Measurements from ENCODE around the gene RBM10. TPM values are rescaled to one million over a fixed set of nuclear protein-coding genes. Genes with fewer than 3 reads are reported as not detected.

The RBM10 gene
- total and polyA plus RNA-seq, 9 of the 15 experiments (the other 6 are each of a cell fraction or from before 2014, with no cell fraction given): 1.1 to 61.7 (median 31.5) TPM

DNA sequence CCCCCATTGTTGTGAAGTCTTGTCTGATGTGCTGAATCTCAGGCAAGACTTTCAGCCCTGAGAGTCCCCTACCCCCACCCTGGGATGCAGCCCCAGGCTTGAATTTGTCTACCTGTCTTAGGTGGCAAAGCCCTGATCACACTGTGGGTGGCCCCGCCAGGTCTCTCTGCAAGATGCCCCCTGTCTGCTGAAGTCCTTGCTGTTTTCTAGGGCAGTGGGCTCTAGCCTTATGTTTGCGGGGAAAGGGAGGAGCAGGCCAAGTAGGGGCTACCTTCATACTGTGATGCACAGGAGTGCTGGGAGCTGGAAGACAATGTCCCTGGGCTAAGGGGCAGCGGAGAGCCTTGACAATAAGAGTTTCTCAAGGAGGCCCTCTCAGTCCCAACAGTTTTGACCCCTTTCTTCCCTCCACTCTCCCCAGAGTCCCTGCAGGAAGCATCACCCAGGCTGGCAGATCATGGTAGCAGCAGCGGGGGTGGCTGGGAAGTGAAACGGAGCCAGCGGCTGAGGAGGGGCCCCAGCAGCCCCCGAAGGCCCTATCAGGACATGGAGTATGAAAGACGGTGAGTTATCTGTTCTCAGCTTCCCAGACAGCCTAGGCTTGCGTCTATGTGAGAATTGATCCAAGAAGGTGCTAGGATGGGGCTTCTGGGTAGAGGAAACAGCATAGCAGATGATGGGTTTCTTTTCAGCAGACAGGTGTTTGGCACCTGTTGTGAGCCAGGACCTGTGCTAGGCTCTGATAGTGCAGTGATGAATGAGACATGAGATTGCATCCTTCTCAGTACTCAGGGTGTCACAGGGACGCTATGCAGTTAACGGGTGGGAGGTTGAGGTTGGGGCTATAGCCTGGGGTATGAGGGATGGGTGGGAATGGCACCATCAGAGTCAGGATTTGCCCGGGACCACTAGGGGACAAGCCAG, 2.2 kb downstream of the RBM10 start:
- ATAC-seq: no peak
- no peak overlapping the region for H3K27ac ChIP-seq (ENCODE audit: extremely low read depth, low read depth, low read length)
- intact Hi-C loops (cut with micrococcal nuclease) (no loop called here), in situ Hi-C loops (cut with MboI) (no loop called here)
- no peaks in the 10 kb centered on the region for H3K27me3 ChIP-seq (ENCODE audit: control insufficient read depth in 2 of 2, insufficient read depth in 2 of 2, low read length in 2 of 2)
- peaks cover 9% of the 10 kb centered on the region for H4K20me1 ChIP-seq (replicated peaks; ENCODE audit: control insufficient read depth, insufficient read depth, low read length)
- POLR2A ChIA-PET: interaction anchor here (0.7 to 1.3 kb wide), 2 partner anchors 18 to 25 kb away, joined by 3 read pairs; no protein-coding TSS in a partner anchor
- H3K79me2 ChIP-seq (ENCODE audit: control insufficient read depth, insufficient read depth, low read length): peaks cover 90% of the 10 kb centered on the region
- H2AFZ ChIP-seq (ENCODE audit: low read depth, low read length): no peak overlapping the region
- peaks cover 8 to 16% of the 10 kb centered on the region in 2 experiments; a peak in 3 of 5 replicates for H3K4me1 ChIP-seq (replicated peaks in 1 of 2; ENCODE audit: control insufficient read depth in 2 of 2, insufficient read depth in 2 of 2, low read length in 2 of 2)
- FAIRE-seq: no peak
- no TSS peak for BruUV-seq (replicated peaks)
- H3K9me1 ChIP-seq (ENCODE audit: control insufficient read depth, insufficient read depth, low read length): peaks cover 5% of the 10 kb centered on the region
- peak overlapping the region; percentile 91; the same call in 1 of the 2 replicates for H3K4me3 ChIP-seq
- CTCF ChIA-PET (ENCODE audit: low intra/inter-chr PET ratio): no interaction called here
- peaks cover 57% of the 10 kb centered on the region for H3K36me3 ChIP-seq (ENCODE audit: control insufficient read depth, insufficient read depth, low read length)
- H3K9ac ChIP-seq (ENCODE audit: insufficient read depth in 1 of 2, low read depth in 2 of 2, low read length in 2 of 2): peak overlapping the region in 1 of 2 experiments; percentile 99; a peak in 2 of 4 replicates
- DNase-seq (ENCODE audit: extremely low read depth in 1 of 4, low spot score in 3 of 4): no peak
- TF ChIP-seq RBFOX2 (IDR thresholded peaks at IDR 0.05; ENCODE audit: low read depth, low read length) (peak; percentile 37), CHD4 (IDR thresholded peaks at IDR 0.05; ENCODE audit: insufficient read depth, insufficient replicate concordance, low read depth, low read length, poor library complexity, severe bottlenecking) (no peak), POLR2G (IDR thresholded peaks at IDR 0.05; ENCODE audit: low read depth, low read length) (0 out of 2 replicates have a peak, but pooled peaks have one; percentile 3), CBFA2T3 (IDR thresholded peaks at IDR 0.05) (no peak), SIRT6 (IDR thresholded peaks at IDR 0.05; ENCODE audit: low read depth, low read length) (no peak)
- H3K4me2 ChIP-seq (ENCODE audit: insufficient read depth, low read length): peak overlapping the region; percentile 96; the same call in 1 of the 2 replicates
- no peaks in the 10 kb centered on the region for H3K9me3 ChIP-seq (replicated peaks; ENCODE audit: control insufficient read depth, insufficient read depth, low read depth, low read length)
- WGBS (ENCODE audit: insufficient coverage, low coverage, missing lambda C conversion rate): 87% methylated on average over 8 of the region's 12 CpGs
